ENCODE measurements around the gene KATNB1.

KATNB1 gene

GRCh38 chr16:57760357-57761160 lies 25.0 kb downstream of the KATNB1 start:
- no peaks in the 10 kb centered on the region for H3K9me3 ChIP-seq (ENCODE audit: low read length)
- H3K4me1 ChIP-seq (ENCODE audit: insufficient read depth, low read length): peaks cover 3% of the 10 kb centered on the region
- H3K27me3 ChIP-seq (ENCODE audit: insufficient read depth, low read length): no peaks in the 10 kb centered on the region
- no peak overlapping the region for H3K4me3 ChIP-seq (ENCODE audit: low read length)
- peaks cover 6% of the 10 kb centered on the region for H3K36me3 ChIP-seq (ENCODE audit: insufficient read depth, low read length)
- no peak overlapping the region for H2AFZ ChIP-seq (ENCODE audit: low read depth, low read length)

GRCh38 chr16:57761301-57761700 lies 25.7 kb downstream of the KATNB1 start:
- H3K4me1 ChIP-seq (ENCODE audit: insufficient read depth, low read length): peaks cover 3% of the 10 kb centered on the region
- no peak overlapping the region for H3K4me3 ChIP-seq (ENCODE audit: low read length)
- H3K36me3 ChIP-seq (ENCODE audit: insufficient read depth, low read length): no peaks in the 10 kb centered on the region
- no peak overlapping the region for H2AFZ ChIP-seq (ENCODE audit: low read depth, low read length)
- H3K27me3 ChIP-seq (ENCODE audit: insufficient read depth, low read length): no peaks in the 10 kb centered on the region
- no peaks in the 10 kb centered on the region for H3K9me3 ChIP-seq (ENCODE audit: low read length)

- H3K36me3 ChIP-seq (ENCODE audit: insufficient read depth, low read length): no peaks in the 10 kb centered on the region
- H2AFZ ChIP-seq (ENCODE audit: low read depth, low read length): no peak overlapping the region
- H3K4me3 ChIP-seq (ENCODE audit: low read length): no peak overlapping the region
- H3K9me3 ChIP-seq (ENCODE audit: low read length): no peaks in the 10 kb centered on the region
- peaks cover 3% of the 10 kb centered on the region for H3K4me1 ChIP-seq (ENCODE audit: insufficient read depth, low read length)
- H3K27me3 ChIP-seq (ENCODE audit: insufficient read depth, low read length): no peaks in the 10 kb centered on the region
These were observed 26.4 kb downstream of the KATNB1 start for GRCh38 chr16:57761957-57762356.

- H3K9me3 ChIP-seq (ENCODE audit: low read length): no peaks in the 10 kb centered on the region
- H3K4me3 ChIP-seq (ENCODE audit: low read length): no peak overlapping the region
- H3K4me1 ChIP-seq (ENCODE audit: insufficient read depth, low read length): peaks cover 3% of the 10 kb centered on the region
- H2AFZ ChIP-seq (ENCODE audit: low read depth, low read length): no peak overlapping the region
- no peaks in the 10 kb centered on the region for H3K36me3 ChIP-seq (ENCODE audit: insufficient read depth, low read length)
- H3K27me3 ChIP-seq (ENCODE audit: insufficient read depth, low read length): no peaks in the 10 kb centered on the region
These were observed 26.9 kb downstream of the KATNB1 start for GRCh38 chr16:57762365-57763040.

GRCh38 chr16:57763285-57764005 lies 27.9 kb downstream of the KATNB1 start:
- H2AFZ ChIP-seq (ENCODE audit: low read depth, low read length): no peak overlapping the region
- H3K4me1 ChIP-seq (ENCODE audit: insufficient read depth, low read length): peaks cover 3% of the 10 kb centered on the region
- H3K36me3 ChIP-seq (ENCODE audit: insufficient read depth, low read length): no peaks in the 10 kb centered on the region
- H3K27me3 ChIP-seq (ENCODE audit: insufficient read depth, low read length): no peaks in the 10 kb centered on the region
- no peaks in the 10 kb centered on the region for H3K9me3 ChIP-seq (ENCODE audit: low read length)
- no peak overlapping the region for H3K4me3 ChIP-seq (ENCODE audit: low read length)

GRCh38 chr16:57764006-57764340 lies 28.4 kb downstream of the KATNB1 start:
- no peak overlapping the region for H2AFZ ChIP-seq (ENCODE audit: low read depth, low read length)
- no peaks in the 10 kb centered on the region for H3K9me3 ChIP-seq (ENCODE audit: low read length)
- H3K27me3 ChIP-seq (ENCODE audit: insufficient read depth, low read length): no peaks in the 10 kb centered on the region
- no peaks in the 10 kb centered on the region for H3K36me3 ChIP-seq (ENCODE audit: insufficient read depth, low read length)
- peaks cover 3% of the 10 kb centered on the region for H3K4me1 ChIP-seq (ENCODE audit: insufficient read depth, low read length)
- no peak overlapping the region for H3K4me3 ChIP-seq (ENCODE audit: low read length)

GRCh38 chr16:57764341-57765159 lies 29.0 kb downstream of the KATNB1 start:
- Histone ChIP-seq H3K36me3 (ENCODE audit: insufficient read depth, low read length) (no peaks in the 10 kb centered on the region), H3K4me1 (ENCODE audit: insufficient read depth, low read length) (peaks cover 3% of the 10 kb centered on the region)

GRCh38 chr16:57765160-57765728 lies 29.7 kb downstream of the KATNB1 start:
- no peaks in the 10 kb centered on the region for H3K9me3 ChIP-seq (ENCODE audit: low read length)
- no peak overlapping the region for H3K4me3 ChIP-seq (ENCODE audit: low read length)
- no peaks in the 10 kb centered on the region for H3K27me3 ChIP-seq (ENCODE audit: insufficient read depth, low read length)
- no peak overlapping the region for H2AFZ ChIP-seq (ENCODE audit: low read depth, low read length)
- H3K4me1 ChIP-seq (ENCODE audit: insufficient read depth, low read length): peaks cover 3% of the 10 kb centered on the region
- no peaks in the 10 kb centered on the region for H3K36me3 ChIP-seq (ENCODE audit: insufficient read depth, low read length)

More at GRCh38 chr16:57764341-57765159, 29.0 kb downstream of the KATNB1 start:
- Histone ChIP-seq H3K9me3 (ENCODE audit: low read length) (no peaks in the 10 kb centered on the region), H2AFZ (ENCODE audit: low read depth, low read length) (no peak overlapping the region), H3K27me3 (ENCODE audit: insufficient read depth, low read length) (no peaks in the 10 kb centered on the region), H3K4me3 (ENCODE audit: low read length) (no peak overlapping the region)

- no peak overlapping the region for H3K4me3 ChIP-seq (ENCODE audit: low read length)
- no peak overlapping the region for H2AFZ ChIP-seq (ENCODE audit: low read depth, low read length)
- no peaks in the 10 kb centered on the region for H3K36me3 ChIP-seq (ENCODE audit: insufficient read depth, low read length)
- H3K4me1 ChIP-seq (ENCODE audit: insufficient read depth, low read length): peaks cover 3% of the 10 kb centered on the region
- H3K9me3 ChIP-seq (ENCODE audit: low read length): no peaks in the 10 kb centered on the region
- H3K27me3 ChIP-seq (ENCODE audit: insufficient read depth, low read length): no peaks in the 10 kb centered on the region
These were observed 31.3 kb downstream of the KATNB1 start for GRCh38 chr16:57766714-57767348.

- H3K4me1 ChIP-seq (ENCODE audit: insufficient read depth, low read length): no peaks in the 10 kb centered on the region
- H3K27me3 ChIP-seq (ENCODE audit: insufficient read depth, low read length): no peaks in the 10 kb centered on the region
- H2AFZ ChIP-seq (ENCODE audit: low read depth, low read length): no peak overlapping the region
- no peaks in the 10 kb centered on the region for H3K9me3 ChIP-seq (ENCODE audit: low read length)
- H3K36me3 ChIP-seq (ENCODE audit: insufficient read depth, low read length): no peaks in the 10 kb centered on the region
- no peak overlapping the region for H3K4me3 ChIP-seq (ENCODE audit: low read length)
These were observed 34.1 kb downstream of the KATNB1 start for GRCh38 chr16:57769541-57770145.

GRCh38 chr16:57770361-57770760 lies 34.8 kb downstream of the KATNB1 start:
- no peaks in the 10 kb centered on the region for H3K36me3 ChIP-seq (ENCODE audit: insufficient read depth, low read length)
- H2AFZ ChIP-seq (ENCODE audit: low read depth, low read length): no peak overlapping the region
- H3K4me3 ChIP-seq (ENCODE audit: low read length): no peak overlapping the region
- no peaks in the 10 kb centered on the region for H3K4me1 ChIP-seq (ENCODE audit: insufficient read depth, low read length)
- no peaks in the 10 kb centered on the region for H3K27me3 ChIP-seq (ENCODE audit: insufficient read depth, low read length)
- H3K9me3 ChIP-seq (ENCODE audit: low read length): no peaks in the 10 kb centered on the region
